Activated T-helper 17 cell treated with anti-CD3 and anti-CD28 coated beads, Interleukin-2, amount 50 U/mL, for 72 hours (primary cell): ENCODE results near the gene NNAT. TPM values are rescaled to one million over a fixed set of nuclear protein-coding genes. Genes with fewer than 3 reads are reported as not detected.

Experiments
- ATAC-seq: fragments of 150-1000 bp; cut with Tn5 transposase; replicated peaks from 2 replicates; pipeline ENCODE4 v1.10.0; 2021; ENCODE audit warnings: mild to moderate bottlenecking, moderate library complexity
- H3K27ac Mint-ChIP-seq: one replicate; pipeline ENCODE4 v1.8.0; 2022; ENCODE audit warnings: mixed read lengths
- H3K27me3 Mint-ChIP-seq: one replicate; pipeline ENCODE4 v1.8.0; 2022; ENCODE audit warnings: mixed read lengths
- H3K36me3 Mint-ChIP-seq: one replicate; pipeline ENCODE4 v1.8.0; 2022; ENCODE audit warnings: low read depth, mild to moderate bottlenecking, mixed read lengths
- H3K4me1 Mint-ChIP-seq: one replicate; pipeline ENCODE4 v1.8.0; 2022; ENCODE audit warnings: mixed read lengths
- H3K4me3 Mint-ChIP-seq: one replicate; pipeline ENCODE4 v1.8.0; 2022; ENCODE audit warnings: mild to moderate bottlenecking, mixed read lengths
- H3K9me3 Mint-ChIP-seq: one replicate; pipeline ENCODE4 v1.8.0; 2022; ENCODE audit warnings: mixed read lengths
- total RNA-seq, 2 donors: library from RNA; stranded (reverse); gene quantifications; one replicate each; pipeline ENCODE4 v1.2.3, GENCODE V29; 2022

The NNAT gene
- total RNA-seq, 2 donors from 2014 or later, result 0.66 TPM; not detected in 1

GRCh38 chr20:37570419-37570818, 49.4 kb downstream of the NNAT start:
- no peaks in the 10 kb centered on the region for H3K9me3 Mint-ChIP-seq
- H3K4me3 Mint-ChIP-seq, result no peak overlapping the region
- H3K4me1 Mint-ChIP-seq, result no peaks in the 10 kb centered on the region
- no peaks in the 10 kb centered on the region for H3K36me3 Mint-ChIP-seq
- H3K27me3 Mint-ChIP-seq, result peaks cover 48% of the 10 kb centered on the region
- no peak for ATAC-seq
- H3K27ac Mint-ChIP-seq, result no peak overlapping the region

GRCh38 chr20:37571033-37571432, 50.0 kb downstream of the NNAT start:
- Mint-ChIP-seq H3K27me3 (peaks cover 46% of the 10 kb centered on the region), H3K9me3 (no peaks in the 10 kb centered on the region), H3K4me3 (no peak overlapping the region), H3K27ac (no peak overlapping the region), H3K4me1 (no peaks in the 10 kb centered on the region), H3K36me3 (no peaks in the 10 kb centered on the region)
- ATAC-seq, result no peak

Other genes starting within 250 kb of the NNAT start
- gene MANBAL, start 231.6 kb upstream of the NNAT start, total RNA-seq, result 10 to 100 TPM; 10.5 to 14.0 TPM
- 1 to 10 TPM; 5.1 to 6.4 TPM for gene SRC, start 175.1 kb upstream of the NNAT start, total RNA-seq
- gene BLCAP, start 6.6 kb downstream of the NNAT start, total RNA-seq, result 10 to 100 TPM; 21.6 to 30.0 TPM
- 10 to 100 TPM; 59.0 to 91.3 TPM for gene CTNNBL1, start 172.8 kb downstream of the NNAT start, total RNA-seq